Stimulated activated CD4-positive, alpha-beta T cell treated with anti-CD3 and anti-CD28 coated beads, Interleukin-1b, Interleukin-23, amount 100 ng/mL, for 1 hour (primary cell): Measurements from ENCODE around the gene OGFOD1.

Source experiments
- DNase-seq, 2 donors: peaks; one replicate each; pipeline ENCODE4 v3.0.0-alpha.2; 2020; ENCODE audit warnings: low read depth in 2 of 2

The OGFOD1 gene

DNA sequence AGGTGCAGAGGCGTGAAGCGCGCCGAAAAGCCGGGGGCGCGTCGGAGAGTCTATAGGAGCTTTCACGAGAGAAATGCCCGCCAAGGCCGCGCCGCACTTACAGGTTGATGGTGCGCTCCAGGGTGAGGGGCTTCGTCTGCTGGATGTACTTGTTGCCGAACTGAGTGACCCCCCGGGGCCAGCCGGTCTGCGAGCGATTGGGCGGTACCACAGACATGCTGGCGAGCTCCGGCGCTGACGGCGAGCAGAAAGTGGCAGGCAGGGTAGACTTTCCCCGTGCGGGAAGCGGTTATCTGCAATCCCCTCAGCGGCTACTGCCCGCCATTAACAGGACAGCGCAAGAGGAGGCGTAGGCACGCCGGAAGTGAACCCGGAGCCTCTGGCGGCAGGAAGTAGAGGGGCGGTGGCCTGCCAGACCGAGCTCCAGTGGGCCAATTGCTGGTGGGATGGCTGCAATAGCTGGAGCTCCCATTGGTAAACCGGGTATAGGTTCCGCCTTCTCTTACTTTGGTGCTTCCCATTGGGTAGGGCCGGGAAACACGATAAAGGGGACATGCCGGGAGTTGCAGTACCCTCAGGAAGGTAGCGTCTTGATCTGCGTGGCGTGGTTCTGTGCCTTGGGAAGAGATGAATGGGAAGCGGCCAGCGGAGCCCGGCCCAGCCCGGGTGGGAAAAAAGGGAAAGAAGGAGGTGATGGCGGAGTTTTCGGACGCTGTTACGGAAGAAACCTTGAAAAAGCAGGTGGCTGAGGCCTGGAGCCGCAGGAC is at the start of gene OGFOD1, which contains the start of gene NUDT21:
Gene OGFOD1 (plus strand): TSS at position 569 of the 767 bp plus-strand sequence. CDS start 59 bp downstream, at position 628.
Gene NUDT21 (minus strand): TSS at position 347 of the 767 bp plus-strand sequence. CDS start 130 bp downstream, at position 217.
- DNase-seq = peak; percentile 68 to 79

DNA sequence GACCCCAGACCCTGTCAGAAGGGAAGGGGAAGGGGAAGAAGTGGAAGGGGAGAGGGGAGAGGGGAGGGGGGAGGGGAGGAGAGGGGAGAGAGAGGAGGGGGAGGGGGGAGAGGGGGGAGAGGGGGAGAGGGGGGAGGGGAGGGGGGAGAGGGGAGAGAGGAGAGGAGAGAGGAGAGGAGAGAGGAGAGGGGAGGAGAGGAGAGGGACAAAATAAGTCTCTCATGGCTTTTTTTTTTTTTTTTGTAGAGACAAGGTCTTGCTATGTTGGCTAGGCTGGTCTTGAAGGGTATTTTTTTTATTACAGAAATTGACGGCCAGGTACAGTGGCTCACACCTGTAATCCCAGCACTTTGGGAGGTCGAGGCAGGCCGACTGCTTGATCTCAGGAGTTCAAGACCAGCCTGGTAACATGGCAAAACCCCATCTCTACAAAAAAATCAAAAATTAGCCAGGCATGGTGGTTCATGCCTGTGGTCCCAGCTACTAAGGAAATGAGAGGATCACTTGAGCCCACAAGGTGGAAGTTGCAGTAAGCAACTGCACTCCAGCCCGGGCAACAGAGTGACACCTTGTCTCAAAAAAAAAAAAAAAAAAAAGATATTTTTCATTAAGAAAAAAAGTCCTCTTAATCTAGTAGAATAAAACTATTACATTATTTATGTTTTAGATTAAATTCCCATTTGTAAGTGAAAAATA is 45.2 kb upstream of the OGFOD1 start:
- DNase-seq = no peak

DNA sequence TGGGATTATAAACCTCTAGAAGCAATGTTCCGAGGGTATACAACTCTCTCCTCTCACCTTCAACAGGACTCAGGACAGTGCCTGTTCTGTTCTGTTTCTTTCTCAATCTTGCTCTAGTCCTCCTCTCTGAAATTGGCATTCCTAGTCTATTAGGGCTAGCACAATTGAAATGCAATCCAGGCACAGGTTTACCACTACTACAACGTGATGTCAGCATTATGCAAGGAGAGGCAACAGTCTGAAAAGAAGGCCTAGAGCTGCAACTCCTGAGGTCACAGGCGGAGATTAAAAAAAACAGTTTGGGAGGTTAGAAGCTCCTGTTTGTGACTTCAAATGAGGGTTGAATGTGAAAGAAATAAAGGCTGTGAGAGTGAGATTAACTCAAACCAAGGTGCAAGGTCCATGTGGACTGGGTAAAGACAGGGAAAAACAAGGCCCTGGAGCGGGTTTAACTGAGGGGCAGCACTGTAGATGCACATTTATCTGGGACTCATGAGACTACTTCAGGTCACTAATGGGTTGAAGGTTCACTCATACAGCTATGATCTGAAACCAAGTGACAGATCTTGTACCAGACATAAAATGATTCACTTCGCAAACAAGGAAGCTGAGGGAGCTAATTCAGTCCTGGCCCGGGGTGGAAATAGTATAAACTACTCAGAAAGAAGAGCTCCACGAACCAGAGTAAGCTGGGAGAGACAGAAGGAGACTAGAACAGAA is 42.8 kb upstream of the OGFOD1 start:
- no peak for DNase-seq

DNA sequence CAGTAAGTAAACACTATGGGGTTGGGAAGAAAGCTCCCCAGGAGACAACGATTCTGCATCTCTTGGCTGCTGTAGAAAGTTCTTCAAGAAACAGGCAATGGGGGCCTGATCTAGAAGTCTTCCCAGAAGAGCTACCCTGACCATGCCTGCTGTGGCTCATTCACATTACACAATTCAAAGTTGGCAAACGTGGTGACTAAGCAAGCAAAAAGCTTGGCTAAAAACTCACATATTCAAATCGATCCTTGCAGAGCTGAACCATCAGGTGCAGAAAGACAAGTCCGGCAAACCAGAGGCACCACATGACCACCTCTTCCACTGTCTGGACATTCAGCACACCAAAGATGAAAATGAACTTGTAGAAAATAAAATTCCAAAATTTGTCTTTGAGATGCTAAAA is 42.2 kb upstream of the OGFOD1 start:
- no peak for DNase-seq

DNA sequence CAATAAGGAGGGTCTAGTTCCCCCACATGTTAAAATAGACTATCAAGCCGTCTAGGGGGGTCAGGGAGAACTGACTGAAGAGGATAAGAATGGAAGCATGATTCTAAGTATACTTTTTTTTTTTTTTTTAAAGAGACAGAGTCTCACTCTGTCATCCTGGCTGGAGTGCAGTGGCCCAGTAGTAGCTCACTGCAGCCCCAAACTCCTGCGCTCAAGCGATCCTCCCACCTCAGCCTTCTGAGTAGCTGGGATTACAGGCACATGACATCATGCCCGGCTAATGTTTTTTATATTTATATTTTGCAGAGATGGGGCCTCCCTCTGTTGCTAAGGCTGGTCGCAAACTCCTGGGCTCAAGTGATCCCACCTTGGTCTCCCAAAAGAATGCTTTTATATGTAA is 40.2 kb upstream of the OGFOD1 start:
- no peak for DNase-seq

DNA sequence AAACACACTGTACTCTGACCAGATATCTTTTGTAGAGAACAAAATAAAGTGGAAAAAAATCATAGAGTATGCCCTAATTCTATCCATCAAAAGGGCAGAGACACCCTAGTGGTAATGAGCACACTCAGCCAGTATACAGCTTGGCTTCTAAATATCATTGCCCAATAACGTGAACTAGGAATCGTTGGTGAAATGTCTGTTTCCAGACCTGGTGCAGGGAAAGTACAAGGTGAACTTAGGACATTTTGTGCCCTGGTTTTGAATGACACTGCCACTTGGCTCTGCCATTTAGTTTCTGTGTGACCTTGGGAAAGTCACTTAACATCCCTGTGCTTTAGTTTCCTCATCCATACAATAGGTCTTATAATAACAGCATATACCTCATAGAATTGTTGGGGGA is 39.7 kb upstream of the OGFOD1 start:
- DNase-seq = no peak

DNA sequence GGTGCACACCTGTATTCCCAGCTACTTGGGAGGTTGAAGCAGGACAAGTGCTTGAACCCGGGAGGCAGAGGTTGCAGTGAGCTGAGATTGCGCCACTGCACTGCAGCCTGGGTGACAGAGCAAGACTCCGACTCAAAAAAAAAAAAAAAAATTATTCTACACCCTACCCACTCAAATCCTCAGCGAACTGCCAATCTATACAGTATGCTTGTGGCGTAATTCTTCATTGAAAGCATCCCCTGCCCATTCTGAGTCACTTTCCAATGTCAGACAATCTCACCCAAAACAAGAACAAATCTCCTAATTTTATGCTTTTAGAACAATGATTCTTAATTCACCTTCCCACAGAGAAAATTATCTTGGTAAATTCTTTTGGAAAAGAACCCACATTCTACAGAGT is 38.0 kb upstream of the OGFOD1 start:
- DNase-seq = no peak

DNA sequence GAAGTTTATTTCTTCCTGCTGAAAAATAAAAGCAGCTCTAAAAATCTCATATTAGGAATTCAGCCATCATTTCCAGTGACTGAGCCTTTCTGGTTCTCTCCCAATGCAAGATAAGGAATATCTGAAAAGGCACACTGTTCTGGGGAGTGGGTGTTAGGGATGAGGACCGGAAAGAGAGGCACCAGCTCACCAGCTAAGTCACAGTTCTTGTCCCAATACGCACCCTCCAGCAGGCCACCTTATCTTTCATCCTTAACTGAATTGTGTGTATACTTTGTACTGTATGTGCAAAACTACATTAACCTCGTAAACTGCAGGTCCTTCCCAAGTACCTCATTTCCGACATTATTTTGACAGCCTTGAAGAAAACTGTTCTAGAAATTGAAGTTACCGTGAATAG is 37.0 kb upstream of the OGFOD1 start:
- DNase-seq = no peak

DNA sequence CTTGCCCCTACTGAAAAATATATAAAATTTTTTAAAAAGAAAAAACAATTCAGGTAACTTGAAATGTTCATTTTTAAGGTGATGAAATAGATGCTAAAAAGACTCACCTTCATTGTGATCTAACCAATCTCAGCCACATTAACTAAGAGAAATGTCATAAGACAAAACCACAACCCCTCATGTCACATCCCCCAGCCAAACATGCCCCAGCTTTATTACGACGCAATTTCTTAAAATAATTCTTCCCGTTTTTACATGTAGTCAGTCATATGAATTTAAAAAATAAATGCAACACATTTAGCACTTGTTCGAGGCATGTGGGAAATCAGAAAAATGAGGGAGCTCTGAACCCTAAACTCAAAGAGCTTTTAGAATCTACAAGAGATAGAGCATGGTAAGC is 35.5 kb upstream of the OGFOD1 start:
- no peak for DNase-seq

DNA sequence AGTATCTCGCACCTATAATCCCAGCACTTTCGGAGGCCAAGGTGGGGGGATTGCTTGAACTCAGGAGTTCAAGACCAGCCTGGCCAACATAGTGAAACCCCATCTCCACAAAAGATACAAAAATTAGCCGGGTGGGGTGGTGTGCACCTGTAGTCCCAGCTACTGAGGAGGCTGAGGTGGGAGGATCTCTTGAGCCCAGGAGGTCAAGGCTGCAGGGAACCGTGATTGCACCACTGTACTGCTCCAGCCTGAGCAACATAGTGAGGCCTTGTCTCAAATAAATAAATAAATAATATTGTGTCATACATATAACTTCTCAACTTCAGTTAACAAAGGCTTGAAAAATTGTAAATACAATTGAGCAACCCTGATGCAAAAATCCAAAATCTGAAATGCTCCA is 34.2 kb upstream of the OGFOD1 start:
- no peak for DNase-seq

DNA sequence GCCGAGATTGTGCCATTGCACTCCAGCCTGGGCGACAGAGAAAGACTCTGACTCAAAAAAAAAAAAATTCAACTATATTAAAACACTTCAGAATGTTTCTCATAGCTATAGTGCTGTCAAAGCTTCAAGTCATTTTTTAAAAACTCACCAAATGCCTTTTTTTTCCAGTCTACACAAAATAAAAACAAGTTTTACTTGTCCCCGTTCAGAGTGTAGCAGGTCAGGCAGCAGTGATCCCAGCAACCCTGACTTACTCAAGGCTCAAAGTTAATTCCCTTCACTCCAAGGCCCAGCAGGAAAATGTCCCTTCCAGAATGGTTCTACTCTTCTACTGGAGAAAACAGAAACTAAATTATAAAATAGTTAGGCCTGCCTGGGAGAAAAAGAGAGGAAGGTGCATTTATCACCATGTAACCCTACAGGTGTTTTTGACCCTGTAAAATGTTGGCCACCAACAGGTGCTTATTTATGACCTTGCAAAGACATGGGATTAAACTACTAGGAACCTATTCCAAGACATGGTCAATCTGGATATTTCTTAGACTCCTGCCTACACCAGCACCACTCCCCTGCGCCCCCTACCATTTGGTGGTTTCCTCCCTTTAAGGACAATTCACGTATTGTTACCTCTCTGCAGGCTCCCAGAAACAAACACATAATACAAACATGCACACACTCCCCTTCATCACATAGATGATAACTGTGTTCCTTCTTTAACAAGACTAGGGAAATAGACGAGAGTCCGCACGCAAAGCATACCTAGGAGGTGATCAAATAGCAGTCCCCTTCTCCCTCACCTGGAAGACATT is 31.4 kb upstream of the OGFOD1 start:
- DNase-seq = no peak

DNA sequence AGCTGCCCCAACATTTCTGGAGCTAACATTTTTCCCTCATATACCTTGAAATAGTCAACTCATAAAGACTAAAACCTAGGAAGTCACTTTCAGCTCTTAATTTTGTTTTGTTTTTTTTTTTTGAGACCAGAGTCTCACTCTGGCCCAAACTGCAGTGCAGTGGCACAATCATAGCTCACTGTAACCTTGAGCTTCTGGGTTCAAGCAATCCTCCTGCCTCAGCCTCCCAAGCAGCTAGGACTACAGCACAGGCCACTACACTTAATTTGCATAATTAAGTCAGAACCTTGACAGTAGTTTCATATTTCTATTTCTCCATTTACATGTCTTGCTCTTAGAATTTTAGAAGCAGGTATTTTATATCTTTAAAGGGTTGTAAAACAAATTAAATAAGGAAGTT is 30.7 kb upstream of the OGFOD1 start:
- DNase-seq = no peak

DNA sequence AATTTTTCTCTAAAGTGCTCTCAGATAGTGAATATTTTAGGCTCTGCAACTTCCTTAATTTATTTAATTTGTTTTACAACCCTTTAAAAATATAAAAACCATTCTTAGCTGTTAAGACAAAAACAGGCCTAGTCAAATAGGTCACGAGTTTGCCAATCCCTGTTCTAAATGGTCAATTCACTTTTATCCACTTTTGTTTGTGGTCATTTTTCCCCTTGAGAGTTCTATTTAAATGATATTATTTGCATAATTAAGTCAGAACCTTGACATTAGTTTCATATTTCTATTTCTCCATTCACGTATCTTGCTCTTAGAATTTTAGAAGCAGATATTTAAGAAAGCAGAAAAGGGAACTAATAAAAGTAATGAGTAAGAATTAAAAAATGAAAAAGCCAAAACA is 30.0 kb upstream of the OGFOD1 start:
- no peak for DNase-seq

DNA sequence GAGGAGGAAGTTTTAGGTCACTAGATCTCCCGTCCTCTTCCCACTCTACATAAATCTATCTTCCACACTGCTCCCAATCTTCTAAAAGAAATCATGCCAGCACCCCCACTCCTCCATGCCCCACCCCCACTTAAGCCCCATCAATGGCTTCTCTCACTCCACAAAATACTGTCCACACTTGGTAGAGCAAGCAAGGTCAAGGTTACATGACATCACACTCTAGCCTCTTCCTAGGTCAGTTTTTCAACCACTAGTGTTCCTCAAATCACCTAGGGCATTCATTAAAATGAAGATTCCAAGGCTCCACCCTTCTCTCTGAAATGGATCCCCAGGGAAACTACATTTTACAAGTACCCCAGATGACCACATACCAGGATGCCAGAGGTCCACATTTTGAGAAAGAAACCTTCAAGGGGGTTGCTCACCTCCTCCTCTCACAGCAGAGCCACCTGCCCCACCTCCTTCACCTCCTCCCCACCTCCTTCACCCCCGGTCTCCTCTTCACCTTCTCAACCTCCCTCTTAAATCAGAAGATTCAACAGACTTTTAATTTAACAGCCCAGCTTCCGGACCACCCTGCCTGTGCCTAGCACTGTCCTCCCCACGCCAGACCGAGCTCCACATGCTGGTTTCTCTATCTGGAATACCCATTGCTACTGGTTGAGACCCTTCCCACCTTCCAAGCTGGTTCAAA is 29.2 kb upstream of the OGFOD1 start:
- no peak for DNase-seq

DNA sequence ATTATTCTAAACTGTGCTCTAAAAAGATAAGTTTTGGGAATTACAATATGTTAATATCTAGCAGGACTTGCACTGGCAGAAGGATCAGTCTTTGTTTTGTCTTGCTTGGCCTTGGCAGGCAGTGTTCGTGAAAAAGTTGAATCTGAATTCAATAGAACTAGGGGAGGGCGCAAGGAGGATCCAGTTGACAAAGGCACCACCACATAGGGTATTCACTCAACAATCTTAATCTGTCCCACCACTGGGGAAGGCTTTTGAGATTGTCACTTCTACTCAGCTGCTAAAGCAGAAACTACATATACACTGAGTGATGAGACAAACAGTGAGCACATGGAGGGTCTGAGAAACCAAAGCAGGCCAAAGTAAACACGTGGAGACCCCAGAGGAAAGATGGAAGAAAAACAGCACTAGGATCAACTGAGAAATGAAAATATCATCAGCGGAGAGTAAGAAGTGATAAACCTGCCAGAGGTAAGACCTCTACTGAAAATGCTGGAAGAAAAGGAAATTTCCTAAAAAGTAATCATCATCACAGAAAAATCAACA is 28.4 kb upstream of the OGFOD1 start:
- DNase-seq = no peak

DNA sequence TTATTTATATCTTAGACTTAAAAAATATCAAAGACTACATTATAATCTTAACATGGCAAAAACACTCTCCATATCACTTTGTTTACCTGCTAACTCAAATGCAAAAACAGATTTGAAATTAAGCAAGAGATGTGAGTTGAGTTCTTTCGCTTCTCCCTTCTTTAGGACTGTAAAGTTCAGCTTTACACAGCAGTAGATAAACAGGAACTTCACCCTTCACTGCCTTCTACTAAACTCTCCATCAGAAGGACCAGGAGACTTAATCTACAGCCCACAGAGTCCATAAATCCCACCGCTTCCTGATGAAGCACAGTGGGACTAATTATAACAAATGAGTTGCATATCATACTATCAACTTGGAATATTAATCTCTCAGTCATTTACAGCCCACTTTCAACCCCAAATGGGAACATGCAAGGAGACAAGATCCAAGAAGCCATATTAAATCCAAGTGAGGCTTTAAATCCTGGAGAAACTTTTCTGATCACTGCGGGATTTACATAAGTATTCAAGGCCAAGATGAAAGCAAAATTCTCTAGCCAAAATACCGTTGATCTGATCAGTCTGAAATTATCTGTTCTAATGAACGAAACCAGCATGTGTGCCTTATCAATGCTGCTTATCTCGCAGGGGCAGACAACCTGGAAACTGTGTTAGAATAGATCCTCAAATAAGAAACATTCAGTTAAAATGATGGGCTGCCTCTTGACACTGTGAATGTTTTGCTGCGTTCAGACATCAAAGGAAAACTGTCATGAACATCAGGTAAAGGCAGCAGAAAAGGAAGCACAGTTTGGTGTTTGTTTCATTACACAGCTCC is 27.6 kb upstream of the OGFOD1 start:
- no peak for DNase-seq

DNA sequence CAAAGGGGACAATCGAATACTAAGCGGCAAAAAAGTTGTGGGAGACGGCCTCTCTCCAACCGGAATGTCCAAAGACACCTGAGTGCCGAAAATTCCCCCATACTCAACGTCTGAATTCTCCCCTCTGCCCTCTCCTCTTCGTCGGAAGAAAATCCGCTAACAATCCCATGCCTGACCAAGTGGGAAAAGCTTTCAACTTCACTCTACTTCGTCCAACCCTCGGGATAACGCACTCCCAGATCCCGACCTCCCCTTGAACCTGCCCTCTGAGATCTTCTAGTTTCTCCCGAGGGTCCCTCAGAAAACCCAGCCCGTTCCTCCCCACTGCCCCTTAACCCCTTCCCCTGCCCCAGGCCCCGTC is 27.0 kb upstream of the OGFOD1 start:
- DNase-seq = no peak

DNA sequence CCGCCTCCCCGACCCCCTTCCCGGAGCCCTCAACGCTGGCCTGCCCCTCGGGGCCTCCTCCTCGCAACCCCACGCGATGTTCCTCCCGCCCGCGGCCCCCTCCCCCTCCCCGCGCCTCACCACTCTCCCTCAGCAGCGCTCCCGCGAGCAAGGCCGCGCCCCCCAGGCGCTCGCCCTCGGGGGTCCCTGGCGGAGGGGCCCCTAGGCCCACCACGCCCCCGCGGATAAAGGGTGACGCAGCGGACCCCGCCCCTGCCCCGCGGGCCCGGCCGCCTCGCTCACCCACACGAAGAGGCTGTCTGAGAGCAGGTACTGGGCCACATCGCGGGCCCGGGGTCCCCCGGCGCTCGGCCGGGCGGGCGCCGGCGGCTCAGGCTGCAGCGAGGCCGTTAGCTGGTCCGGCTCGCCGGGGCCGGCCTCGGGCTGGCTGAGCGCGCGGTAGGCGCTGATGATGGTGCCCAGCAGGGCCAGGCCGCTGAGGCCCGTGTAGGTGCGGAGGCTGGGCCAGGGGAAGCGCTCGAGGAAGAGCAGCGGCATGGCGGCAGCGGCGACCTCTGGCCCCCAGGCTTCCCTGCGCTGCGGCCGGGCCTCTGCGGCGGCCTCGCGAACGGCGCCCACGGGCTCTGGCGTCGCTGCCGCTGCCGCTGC is 26.4 kb upstream of the OGFOD1 start:
- peak in 1 of 2 donors; percentile 21 for DNase-seq

DNA sequence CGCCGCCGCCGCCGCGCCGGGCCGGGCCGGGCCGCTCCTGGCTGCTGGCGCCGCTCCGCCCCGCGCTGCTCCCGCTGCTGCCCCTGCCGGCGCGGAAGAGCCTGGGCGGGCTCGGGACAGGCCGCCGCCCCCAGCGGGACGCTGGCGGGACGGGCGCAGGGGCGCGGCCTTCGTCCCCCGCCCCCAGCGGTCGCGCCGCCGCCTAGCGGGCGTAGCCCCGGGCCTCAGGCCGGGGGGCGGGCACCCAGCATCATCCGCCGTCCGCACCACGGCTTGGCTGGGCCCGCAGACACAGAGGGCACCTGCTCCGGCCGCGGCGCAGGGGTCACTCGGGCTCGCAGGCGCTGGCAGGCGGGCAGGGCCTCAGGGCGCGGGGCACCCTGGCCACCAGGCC is 25.9 kb upstream of the OGFOD1 start, which contains the start of gene AMFR:
Gene AMFR (minus strand): TSS at position 107 of the 394 bp plus-strand sequence. CDS start 218 bp downstream, outside the sequence.
- DNase-seq = peak; percentile 29 to 43
